ENCODE measurements around the gene APOBEC3G.
"Not testable (repeated sequence)": the region's sequence is repeated elsewhere in the genome, so short reads cannot be mapped to it uniquely, and the experiment has no call there.

DNA sequence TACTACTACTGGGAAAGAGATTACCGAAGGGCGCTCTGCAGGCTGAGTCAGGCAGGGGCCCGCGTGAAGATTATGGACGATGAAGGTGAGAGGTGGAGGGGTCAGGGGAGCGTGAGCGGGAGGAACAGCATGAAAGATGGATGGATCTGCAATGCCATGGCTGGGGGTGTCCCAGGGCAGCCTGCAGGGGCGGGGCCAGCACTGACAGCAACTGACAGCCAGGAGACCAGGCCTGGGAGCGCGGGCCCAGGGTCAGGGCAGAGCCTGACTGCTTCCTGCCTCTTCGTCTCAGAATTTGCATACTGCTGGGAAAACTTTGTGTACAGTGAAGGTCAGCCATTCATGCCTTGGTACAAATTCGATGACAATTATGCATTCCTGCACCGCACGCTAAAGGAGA, 31.9 kb upstream of the APOBEC3G start:
- TF ChIP-seq, protein P1, sequence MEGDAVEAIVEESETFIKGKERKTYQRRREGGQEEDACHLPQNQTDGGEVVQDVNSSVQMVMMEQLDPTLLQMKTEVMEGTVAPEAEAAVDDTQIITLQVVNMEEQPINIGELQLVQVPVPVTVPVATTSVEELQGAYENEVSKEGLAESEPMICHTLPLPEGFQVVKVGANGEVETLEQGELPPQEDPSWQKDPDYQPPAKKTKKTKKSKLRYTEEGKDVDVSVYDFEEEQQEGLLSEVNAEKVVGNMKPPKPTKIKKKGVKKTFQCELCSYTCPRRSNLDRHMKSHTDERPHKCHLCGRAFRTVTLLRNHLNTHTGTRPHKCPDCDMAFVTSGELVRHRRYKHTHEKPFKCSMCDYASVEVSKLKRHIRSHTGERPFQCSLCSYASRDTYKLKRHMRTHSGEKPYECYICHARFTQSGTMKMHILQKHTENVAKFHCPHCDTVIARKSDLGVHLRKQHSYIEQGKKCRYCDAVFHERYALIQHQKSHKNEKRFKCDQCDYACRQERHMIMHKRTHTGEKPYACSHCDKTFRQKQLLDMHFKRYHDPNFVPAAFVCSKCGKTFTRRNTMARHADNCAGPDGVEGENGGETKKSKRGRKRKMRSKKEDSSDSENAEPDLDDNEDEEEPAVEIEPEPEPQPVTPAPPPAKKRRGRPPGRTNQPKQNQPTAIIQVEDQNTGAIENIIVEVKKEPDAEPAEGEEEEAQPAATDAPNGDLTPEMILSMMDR (conservative IDR thresholded peaks at IDR 0.05), result not testable (repeated sequence)
- TF ChIP-seq ZFX (IDR thresholded peaks at IDR 0.05), result not testable (repeated sequence)

All from C4-2B (cell line).